Panc1 (cell line): ENCODE data around the gene P2RX4. TPM values are rescaled to one million over a fixed set of nuclear protein-coding genes. Genes with fewer than 3 reads are reported as not detected.

Source experiments
- ATAC-seq: fragments of 200-7000 bp; cut with Tn5 transposase; 2 replicates; pipeline ENCODE4 v1.9.1; 2020; ENCODE audit warnings: mild to moderate bottlenecking, moderate library complexity
- BruUV-seq: library from RNA; stranded (reverse); fragments of 400-500 nt; replicated peaks from 2 replicates; lab custom pipeline; 2021; lab: Mats Ljungman, UMichigan
- CTCF ChIA-PET: fragments of 300-600 bp; sonication (Branson Sonifier 250); formaldehyde crosslinking; loops from one replicate; lab custom pipeline; 2022; ENCODE audit warnings: antibody characterized with exemption; lab: Charles Lee
- POLR2A ChIA-PET: fragments of 300-600 bp; sonication (Branson Sonifier 250); formaldehyde crosslinking; loops from one replicate; lab custom pipeline; 2022; ENCODE audit warnings: antibody characterized with exemption; lab: Charles Lee
- DNase-seq: peaks from one replicate; pipeline ENCODE4 v3.0.0-alpha.2; 2010; ENCODE audit warnings: low read depth, low spot score
- H3K27ac ChIP-seq: 2 replicates; pipeline ENCODE4 v1.5.1; 2011; ENCODE audit warnings: mild to moderate bottlenecking, low read length, inconsistent platforms
- H3K27me3 ChIP-seq: fragments of 200-500 bp; sonication (Bioruptor generic); 2 replicates; pipeline ENCODE4 v1.6.0; 2014; ENCODE audit warnings: low read length, inconsistent platforms; ENCODE audit not compliant: control insufficient read depth, insufficient read depth
- H3K36me3 ChIP-seq: fragments of 200-500 bp; sonication (Bioruptor generic); 2 replicates; pipeline ENCODE4 v1.5.1; 2014; ENCODE audit warnings: inconsistent platforms, mild to moderate bottlenecking, low read length, moderate library complexity; ENCODE audit not compliant: control insufficient read depth, insufficient read depth
- H3K4me1 ChIP-seq: 2 replicates; pipeline ENCODE4 v1.5.1; 2011; ENCODE audit warnings: inconsistent platforms, mild to moderate bottlenecking, low read length, moderate library complexity; ENCODE audit not compliant: control insufficient read depth, insufficient read depth
- H3K4me3 ChIP-seq, 2 experiments: 2 replicates each; pipeline ENCODE4 v1.5.1; 2011 to 2012; ENCODE audit warnings: low read depth in 2 of 2, low read length in 2 of 2, mild to moderate bottlenecking in 2 of 2, inconsistent platforms in 1 of 2, moderate library complexity in 1 of 2
- H3K9me3 ChIP-seq: fragments of 200-500 bp; sonication (Bioruptor generic); 2 replicates; pipeline ENCODE4 v1.5.1; 2014; ENCODE audit warnings: low read depth, mild to moderate bottlenecking, inconsistent platforms, low read length, moderate library complexity; ENCODE audit not compliant: control insufficient read depth, insufficient read depth
- POLR2AphosphoS5 ChIP-seq: IDR thresholded peaks from 2 replicates; pipeline ENCODE4 v1.6.1; 2012; ENCODE audit warnings: mild to moderate bottlenecking, low read depth, low read length, moderate library complexity
- SIN3A ChIP-seq: IDR thresholded peaks from 2 replicates; pipeline ENCODE4 v1.6.1; 2012; ENCODE audit warnings: low read depth, mild to moderate bottlenecking, low read length, moderate library complexity, borderline replicate concordance; ENCODE audit not compliant: insufficient read depth
- TCF7L2 ChIP-seq: IDR thresholded peaks from 2 replicates; pipeline ENCODE4 v1.6.1; 2011; ENCODE audit warnings: mild to moderate bottlenecking, low read depth, low read length, inconsistent platforms
- in situ Hi-C: cut with HindIII; loops from 2 replicates; pipeline ENCODE4 v1.10.0; 2016; ENCODE audit warnings: low sequenced_read_pairs, low pct_unique_long_range_greater_than_20kb
- intact Hi-C: fragments of 100-400 bp; cut with micrococcal nuclease; formaldehyde crosslinking; loops from one replicate; pipeline ENCODE4 v1.10.0; 2022; ENCODE audit not compliant: unreplicated experiment
- total RNA-seq: library from RNA; stranded (reverse); gene quantifications from one replicate; pipeline ENCODE4 v1.2.1, GENCODE V29; 2021; ENCODE audit not compliant: unreplicated experiment
- TF ChIP-seq, protein P1 (sequence below): fragments of 450-650 bp; IDR thresholded peaks from 2 replicates; pipeline ENCODE4 v1.5.1; 2017; ENCODE audit warnings: mild to moderate bottlenecking
- TF ChIP-seq, protein P2 (sequence below), 2 experiments: IDR thresholded peaks; 2 replicates each; pipeline ENCODE4 v1.6.1; 2011 to 2012; ENCODE audit warnings: low read depth in 2 of 2, control low read depth in 1 of 2, low read length in 1 of 2, mild to moderate bottlenecking in 1 of 2, moderate library complexity in 1 of 2; ENCODE audit not compliant: insufficient read depth in 1 of 2

Gene P2RX4
- total RNA-seq, 1 experiment from 2014 or later = 12.4 TPM

DNA sequence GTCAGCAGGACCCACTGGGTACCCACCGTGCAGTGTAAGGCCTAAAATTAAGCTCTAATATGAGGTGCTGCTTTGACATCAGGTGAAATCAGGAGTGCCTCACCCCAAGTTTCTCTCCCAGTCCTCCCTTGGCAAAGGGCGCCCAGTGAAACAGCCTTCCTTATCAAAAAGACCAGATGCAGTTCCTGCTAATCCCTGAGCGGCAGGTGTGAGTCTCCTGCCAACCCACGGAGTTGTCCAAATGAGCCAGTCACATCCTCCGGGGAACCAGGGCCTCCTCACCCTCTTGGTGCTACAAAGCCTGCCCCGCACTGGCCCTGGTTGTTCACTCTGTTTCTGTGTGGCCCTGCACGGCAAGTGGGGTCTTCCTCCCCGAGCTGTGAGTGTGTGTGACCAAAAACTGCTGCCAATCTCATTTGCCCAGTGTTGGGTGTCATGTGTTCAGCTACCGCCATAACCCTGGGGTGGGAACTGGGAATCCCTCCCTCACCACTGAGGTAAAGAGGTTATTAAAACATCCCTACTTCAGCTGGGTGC lies 20.2 kb upstream of the P2RX4 start:
- H3K27me3 ChIP-seq = no peaks in the 10 kb centered on the region
- CTCF ChIA-PET = interaction anchor here (0.6 kb wide), 1 partner anchor 161 kb away, joined by 16 read pairs; no protein-coding TSS in a partner anchor
- ATAC-seq = no peak
- H3K27ac ChIP-seq = no peak overlapping the region
- in situ Hi-C loops (no loop called here), intact Hi-C loops (no loop called here)
- no peaks in the 10 kb centered on the region for H3K36me3 ChIP-seq
- H3K4me1 ChIP-seq = no peaks in the 10 kb centered on the region
- POLR2A ChIA-PET = interaction anchor here (0.6 to 0.7 kb wide), 4 partner anchors 25 to 479 kb away, joined by 5 to 10 read pairs (median 6); no protein-coding TSS in a partner anchor
- BruUV-seq = no TSS peak
- no peaks in the 10 kb centered on the region for H3K9me3 ChIP-seq
- DNase-seq = no peak
- no peak overlapping the region for H3K4me3 ChIP-seq
- TF ChIP-seq, protein P1, sequence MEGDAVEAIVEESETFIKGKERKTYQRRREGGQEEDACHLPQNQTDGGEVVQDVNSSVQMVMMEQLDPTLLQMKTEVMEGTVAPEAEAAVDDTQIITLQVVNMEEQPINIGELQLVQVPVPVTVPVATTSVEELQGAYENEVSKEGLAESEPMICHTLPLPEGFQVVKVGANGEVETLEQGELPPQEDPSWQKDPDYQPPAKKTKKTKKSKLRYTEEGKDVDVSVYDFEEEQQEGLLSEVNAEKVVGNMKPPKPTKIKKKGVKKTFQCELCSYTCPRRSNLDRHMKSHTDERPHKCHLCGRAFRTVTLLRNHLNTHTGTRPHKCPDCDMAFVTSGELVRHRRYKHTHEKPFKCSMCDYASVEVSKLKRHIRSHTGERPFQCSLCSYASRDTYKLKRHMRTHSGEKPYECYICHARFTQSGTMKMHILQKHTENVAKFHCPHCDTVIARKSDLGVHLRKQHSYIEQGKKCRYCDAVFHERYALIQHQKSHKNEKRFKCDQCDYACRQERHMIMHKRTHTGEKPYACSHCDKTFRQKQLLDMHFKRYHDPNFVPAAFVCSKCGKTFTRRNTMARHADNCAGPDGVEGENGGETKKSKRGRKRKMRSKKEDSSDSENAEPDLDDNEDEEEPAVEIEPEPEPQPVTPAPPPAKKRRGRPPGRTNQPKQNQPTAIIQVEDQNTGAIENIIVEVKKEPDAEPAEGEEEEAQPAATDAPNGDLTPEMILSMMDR = no peak
- TF ChIP-seq TCF7L2 = no peak
- TF ChIP-seq, protein P2, sequence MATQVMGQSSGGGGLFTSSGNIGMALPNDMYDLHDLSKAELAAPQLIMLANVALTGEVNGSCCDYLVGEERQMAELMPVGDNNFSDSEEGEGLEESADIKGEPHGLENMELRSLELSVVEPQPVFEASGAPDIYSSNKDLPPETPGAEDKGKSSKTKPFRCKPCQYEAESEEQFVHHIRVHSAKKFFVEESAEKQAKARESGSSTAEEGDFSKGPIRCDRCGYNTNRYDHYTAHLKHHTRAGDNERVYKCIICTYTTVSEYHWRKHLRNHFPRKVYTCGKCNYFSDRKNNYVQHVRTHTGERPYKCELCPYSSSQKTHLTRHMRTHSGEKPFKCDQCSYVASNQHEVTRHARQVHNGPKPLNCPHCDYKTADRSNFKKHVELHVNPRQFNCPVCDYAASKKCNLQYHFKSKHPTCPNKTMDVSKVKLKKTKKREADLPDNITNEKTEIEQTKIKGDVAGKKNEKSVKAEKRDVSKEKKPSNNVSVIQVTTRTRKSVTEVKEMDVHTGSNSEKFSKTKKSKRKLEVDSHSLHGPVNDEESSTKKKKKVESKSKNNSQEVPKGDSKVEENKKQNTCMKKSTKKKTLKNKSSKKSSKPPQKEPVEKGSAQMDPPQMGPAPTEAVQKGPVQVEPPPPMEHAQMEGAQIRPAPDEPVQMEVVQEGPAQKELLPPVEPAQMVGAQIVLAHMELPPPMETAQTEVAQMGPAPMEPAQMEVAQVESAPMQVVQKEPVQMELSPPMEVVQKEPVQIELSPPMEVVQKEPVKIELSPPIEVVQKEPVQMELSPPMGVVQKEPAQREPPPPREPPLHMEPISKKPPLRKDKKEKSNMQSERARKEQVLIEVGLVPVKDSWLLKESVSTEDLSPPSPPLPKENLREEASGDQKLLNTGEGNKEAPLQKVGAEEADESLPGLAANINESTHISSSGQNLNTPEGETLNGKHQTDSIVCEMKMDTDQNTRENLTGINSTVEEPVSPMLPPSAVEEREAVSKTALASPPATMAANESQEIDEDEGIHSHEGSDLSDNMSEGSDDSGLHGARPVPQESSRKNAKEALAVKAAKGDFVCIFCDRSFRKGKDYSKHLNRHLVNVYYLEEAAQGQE (IDR thresholded peaks at IDR 0.05; ENCODE audit: insufficient read depth in 1 of 2, low read depth in 2 of 2, low read length in 1 of 2) = no peak

DNA sequence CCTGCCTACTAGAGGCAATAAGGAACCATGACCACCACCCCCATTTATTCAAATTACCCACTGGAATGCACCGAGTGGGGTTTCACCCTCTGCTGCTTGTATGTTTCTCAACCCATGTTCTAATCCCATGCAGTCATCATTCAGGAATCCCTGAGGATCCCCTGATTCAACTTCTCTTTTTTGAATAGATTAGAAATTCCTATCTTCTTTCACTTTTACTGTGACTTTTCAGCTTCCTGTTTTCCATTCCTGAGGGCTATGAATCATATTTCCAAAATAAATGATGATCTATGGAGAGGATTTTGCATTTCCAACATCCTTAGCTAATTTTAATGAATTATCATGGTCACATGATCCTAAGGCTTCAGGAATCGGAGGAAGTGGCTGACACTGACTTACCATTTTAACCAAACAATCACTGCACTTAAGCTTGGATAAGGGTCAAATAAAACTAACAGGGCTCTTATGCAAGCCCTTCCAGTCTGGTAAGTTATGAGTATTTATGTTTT lies 19.4 kb upstream of the P2RX4 start:
- no peaks in the 10 kb centered on the region for H3K9me3 ChIP-seq
- in situ Hi-C loops = no loop called here
- H3K27me3 ChIP-seq = no peaks in the 10 kb centered on the region
- no TSS peak for BruUV-seq
- ATAC-seq = no peak
- H3K27ac ChIP-seq = no peak overlapping the region
- ChIA-PET CTCF (no interaction called here), POLR2A (no interaction called here)
- H3K4me3 ChIP-seq = no peak overlapping the region
- DNase-seq = no peak
- TF ChIP-seq TCF7L2 (no peak), POLR2AphosphoS5 (no peak), SIN3A (no peak)
- TF ChIP-seq, protein P2 (IDR thresholded peaks at IDR 0.05; ENCODE audit: insufficient read depth in 1 of 2, low read depth in 2 of 2, low read length in 1 of 2) = no peak
- TF ChIP-seq, protein P1 = no peak
- no peaks in the 10 kb centered on the region for H3K36me3 ChIP-seq
- H3K4me1 ChIP-seq = no peaks in the 10 kb centered on the region
- intact Hi-C loops = no loop called here
